ENCODE measurements around the gene ADARB2.

DNA sequence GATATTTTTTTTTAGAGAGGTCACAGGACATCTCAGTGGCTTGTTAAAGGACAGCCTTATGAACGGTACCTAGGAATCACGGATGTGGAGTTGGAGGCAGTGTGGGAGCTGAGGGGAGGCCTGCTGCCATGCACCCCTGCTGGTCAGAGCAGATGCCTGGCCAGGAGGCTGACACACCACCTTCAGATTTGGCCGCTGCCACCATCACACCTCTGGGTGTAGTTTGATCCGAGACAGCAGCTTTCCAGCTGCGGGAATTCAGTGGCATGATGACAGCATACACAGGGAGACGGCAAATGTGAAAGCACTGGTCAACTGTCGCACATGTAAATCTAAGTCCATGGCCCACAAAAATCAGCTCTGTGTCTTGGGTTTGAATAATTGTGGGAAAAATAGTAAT, 285.4 kb downstream of the ADARB2 start:
- TF ChIP-seq, protein P1, sequence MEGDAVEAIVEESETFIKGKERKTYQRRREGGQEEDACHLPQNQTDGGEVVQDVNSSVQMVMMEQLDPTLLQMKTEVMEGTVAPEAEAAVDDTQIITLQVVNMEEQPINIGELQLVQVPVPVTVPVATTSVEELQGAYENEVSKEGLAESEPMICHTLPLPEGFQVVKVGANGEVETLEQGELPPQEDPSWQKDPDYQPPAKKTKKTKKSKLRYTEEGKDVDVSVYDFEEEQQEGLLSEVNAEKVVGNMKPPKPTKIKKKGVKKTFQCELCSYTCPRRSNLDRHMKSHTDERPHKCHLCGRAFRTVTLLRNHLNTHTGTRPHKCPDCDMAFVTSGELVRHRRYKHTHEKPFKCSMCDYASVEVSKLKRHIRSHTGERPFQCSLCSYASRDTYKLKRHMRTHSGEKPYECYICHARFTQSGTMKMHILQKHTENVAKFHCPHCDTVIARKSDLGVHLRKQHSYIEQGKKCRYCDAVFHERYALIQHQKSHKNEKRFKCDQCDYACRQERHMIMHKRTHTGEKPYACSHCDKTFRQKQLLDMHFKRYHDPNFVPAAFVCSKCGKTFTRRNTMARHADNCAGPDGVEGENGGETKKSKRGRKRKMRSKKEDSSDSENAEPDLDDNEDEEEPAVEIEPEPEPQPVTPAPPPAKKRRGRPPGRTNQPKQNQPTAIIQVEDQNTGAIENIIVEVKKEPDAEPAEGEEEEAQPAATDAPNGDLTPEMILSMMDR (IDR thresholded peaks at IDR 0.05): no peak
- TF ChIP-seq POLR2A (IDR thresholded peaks at IDR 0.05) (no peak), POLR2AphosphoS5 (IDR thresholded peaks at IDR 0.05) (no peak), EP300 (IDR thresholded peaks at IDR 0.05) (no peak)
